Kidney (tissue), 14 donors: ENCODE results near the gene HPCAL1. TPM values are rescaled to one million over a fixed set of nuclear protein-coding genes. Genes with fewer than 3 reads are reported as not detected.

Source experiments
- DNase-seq, 5 donors: peaks; one replicate each; pipeline ENCODE4 v3.0.0-alpha.2; 2013 to 2020
- FAIRE-seq: peaks from 2 replicates; lab custom pipeline; 2012; peaks lifted over from hg19 to GRCh38; lab: Jason Lieb, UNC
- H3K27ac ChIP-seq, 2 donors: one replicate each; pipeline ENCODE4 v1.7.0; 2013; ENCODE audit warnings: low read depth in 2 of 2, low read length in 2 of 2, inconsistent platforms in 1 of 2
- H3K27me3 ChIP-seq: one replicate; pipeline ENCODE4 v1.7.1; 2013; ENCODE audit warnings: low read length, inconsistent platforms; ENCODE audit not compliant: control insufficient read depth, insufficient read depth
- H3K36me3 ChIP-seq, 3 donors: one replicate each; pipeline versions ENCODE4 v1.7.0 to v1.7.1; 2013; ENCODE audit warnings: low read length in 3 of 3, control low read depth in 1 of 3, inconsistent platforms in 1 of 3; ENCODE audit not compliant: insufficient read depth in 3 of 3, control insufficient read depth in 2 of 3
- H3K4me1 ChIP-seq, 3 donors: one replicate each; pipeline versions ENCODE4 v1.7.0 to v1.7.1; 2013; ENCODE audit warnings: low read length in 3 of 3, inconsistent platforms in 1 of 3, low read depth in 1 of 3; ENCODE audit not compliant: control insufficient read depth in 2 of 3, insufficient read depth in 2 of 3
- H3K4me3 ChIP-seq, 3 donors: one replicate each; pipeline versions ENCODE4 v1.7.0 to v1.8.1; 2013; ENCODE audit warnings: low read length in 3 of 3, control low read depth in 1 of 3, inconsistent platforms in 1 of 3
- H3K9ac ChIP-seq, 3 donors: one replicate each; pipeline versions ENCODE4 v1.7.0 to v1.7.1; 2013; ENCODE audit warnings: low read length in 3 of 3, control low read depth in 1 of 3, inconsistent platforms in 1 of 3
- H3K9me3 ChIP-seq, 3 donors: one replicate each; pipeline versions ENCODE4 v1.7.0 to v1.7.1; 2013; ENCODE audit warnings: low read length in 3 of 3, control low read depth in 1 of 3, inconsistent platforms in 1 of 3; ENCODE audit not compliant: control insufficient read depth in 2 of 3, insufficient read depth in 1 of 3
- intact Hi-C: fragments of 100-400 bp; cut with DNase I; formaldehyde crosslinking; loops from one replicate; pipeline ENCODE4 v1.11.1; 2022
- polyA plus RNA-seq: library from polyadenylated mRNA; stranded (reverse); fragments of 350-450 nt; fragmentation: Illumina TruSeq; extraction: RNeasy Lipid Tissue Mini Kit (QIAGEN cat#74804); gene quantifications from one replicate; pipeline ENCODE4 v1.2.3, GENCODE V29; 2014; ENCODE audit warnings: low read depth, low replicate concordance; ENCODE audit not compliant: insufficient read depth
- total RNA-seq: library from RNA; stranded (reverse); fragmentation: NEBNext Ultra II Directional; extraction: Animal tissue kit (Norgen Biotek cat#: 25700); gene quantifications from one replicate; pipeline ENCODE4 v1.2.1, GENCODE V29; 2021
- TF ChIP-seq, protein P1 (sequence below): IDR thresholded peaks from 3 replicates; pipeline ENCODE4 v1.5.1; 2012; ENCODE audit warnings: mild to moderate bottlenecking, moderate library complexity, borderline replicate concordance; ENCODE audit not compliant: insufficient read depth; ENCODE audit errors: extremely low read depth
- donor health status: control.
- donor health status: control.
- donor health status: control.
- donor health status: control.
- donor health status: control.
- donor health status: DM: yes; HTN: yes; CAD: no.
- donor health status: Normal renal cell carcinoma (clear cell type).

The HPCAL1 gene
- total and polyA plus RNA-seq, 2 donors from 2014 or later: 47.3 to 121 TPM

DNA sequence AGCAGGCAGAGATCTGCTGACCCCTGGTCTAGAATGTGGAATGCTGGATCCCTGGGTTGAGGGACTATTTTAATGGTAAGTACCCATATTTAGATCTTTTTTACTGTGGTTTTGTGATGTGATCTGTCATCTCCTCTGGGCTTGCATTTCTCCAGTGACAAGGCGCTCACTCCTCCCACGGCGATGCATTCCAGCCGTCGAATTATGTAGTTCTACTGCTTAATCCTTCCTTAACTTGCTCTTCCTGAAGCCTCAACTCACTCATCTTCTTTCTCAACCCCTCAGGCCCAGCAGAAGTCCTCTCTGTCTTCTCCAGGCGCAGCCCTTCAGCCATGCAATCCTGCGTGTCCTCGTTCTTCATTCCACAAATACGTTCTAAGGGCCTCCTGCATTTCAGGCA lies 51.2 kb downstream of the HPCAL1 start:
- FAIRE-seq: no peak
- Histone ChIP-seq H3K4me1 (peaks cover 0 to 9% (median 3%) of the 10 kb centered on the region in 3 donors), H3K9ac (no peak overlapping the region), H3K27me3 (no peaks in the 10 kb centered on the region), H3K36me3 (no peaks in the 10 kb centered on the region), H3K27ac (no peak overlapping the region), H3K9me3 (no peaks in the 10 kb centered on the region), H3K4me3 (no peak overlapping the region)
- intact Hi-C loops: no loop called here
- TF ChIP-seq, protein P1, sequence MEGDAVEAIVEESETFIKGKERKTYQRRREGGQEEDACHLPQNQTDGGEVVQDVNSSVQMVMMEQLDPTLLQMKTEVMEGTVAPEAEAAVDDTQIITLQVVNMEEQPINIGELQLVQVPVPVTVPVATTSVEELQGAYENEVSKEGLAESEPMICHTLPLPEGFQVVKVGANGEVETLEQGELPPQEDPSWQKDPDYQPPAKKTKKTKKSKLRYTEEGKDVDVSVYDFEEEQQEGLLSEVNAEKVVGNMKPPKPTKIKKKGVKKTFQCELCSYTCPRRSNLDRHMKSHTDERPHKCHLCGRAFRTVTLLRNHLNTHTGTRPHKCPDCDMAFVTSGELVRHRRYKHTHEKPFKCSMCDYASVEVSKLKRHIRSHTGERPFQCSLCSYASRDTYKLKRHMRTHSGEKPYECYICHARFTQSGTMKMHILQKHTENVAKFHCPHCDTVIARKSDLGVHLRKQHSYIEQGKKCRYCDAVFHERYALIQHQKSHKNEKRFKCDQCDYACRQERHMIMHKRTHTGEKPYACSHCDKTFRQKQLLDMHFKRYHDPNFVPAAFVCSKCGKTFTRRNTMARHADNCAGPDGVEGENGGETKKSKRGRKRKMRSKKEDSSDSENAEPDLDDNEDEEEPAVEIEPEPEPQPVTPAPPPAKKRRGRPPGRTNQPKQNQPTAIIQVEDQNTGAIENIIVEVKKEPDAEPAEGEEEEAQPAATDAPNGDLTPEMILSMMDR: no peak
- DNase-seq: peak in 1 of 5 donors; percentile 3

DNA sequence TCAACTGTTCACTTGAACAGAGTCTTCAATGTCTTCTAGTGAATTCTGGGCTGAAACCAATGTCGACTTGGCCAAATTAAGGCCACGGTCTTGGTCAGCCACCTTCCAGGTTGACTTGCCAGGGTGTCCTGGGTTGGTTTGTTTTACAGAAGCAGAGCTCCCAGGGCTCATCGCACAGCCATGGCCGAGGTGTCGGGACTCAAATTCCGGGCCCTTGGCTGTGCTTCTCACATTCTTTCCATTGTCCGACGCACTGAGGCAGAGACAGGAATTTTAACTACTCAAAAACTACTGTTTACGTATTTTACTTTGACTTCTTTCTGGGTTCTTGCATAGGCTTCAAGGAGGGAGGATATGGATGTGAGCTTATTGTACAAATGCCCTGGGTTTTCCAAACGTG lies 51.7 kb downstream of the HPCAL1 start:
- Histone ChIP-seq H3K9me3 (no peaks in the 10 kb centered on the region), H3K36me3 (no peaks in the 10 kb centered on the region), H3K4me3 (no peak overlapping the region), H3K4me1 (peaks cover 0 to 9% (median 0%) of the 10 kb centered on the region in 3 donors), H3K27me3 (no peaks in the 10 kb centered on the region), H3K9ac (no peak overlapping the region), H3K27ac (no peak overlapping the region)
- peak in 1 of 5 donors; percentile 54 for DNase-seq
- FAIRE-seq: no peak
- TF ChIP-seq, protein P1: no peak
- intact Hi-C loops: no loop called here

DNA sequence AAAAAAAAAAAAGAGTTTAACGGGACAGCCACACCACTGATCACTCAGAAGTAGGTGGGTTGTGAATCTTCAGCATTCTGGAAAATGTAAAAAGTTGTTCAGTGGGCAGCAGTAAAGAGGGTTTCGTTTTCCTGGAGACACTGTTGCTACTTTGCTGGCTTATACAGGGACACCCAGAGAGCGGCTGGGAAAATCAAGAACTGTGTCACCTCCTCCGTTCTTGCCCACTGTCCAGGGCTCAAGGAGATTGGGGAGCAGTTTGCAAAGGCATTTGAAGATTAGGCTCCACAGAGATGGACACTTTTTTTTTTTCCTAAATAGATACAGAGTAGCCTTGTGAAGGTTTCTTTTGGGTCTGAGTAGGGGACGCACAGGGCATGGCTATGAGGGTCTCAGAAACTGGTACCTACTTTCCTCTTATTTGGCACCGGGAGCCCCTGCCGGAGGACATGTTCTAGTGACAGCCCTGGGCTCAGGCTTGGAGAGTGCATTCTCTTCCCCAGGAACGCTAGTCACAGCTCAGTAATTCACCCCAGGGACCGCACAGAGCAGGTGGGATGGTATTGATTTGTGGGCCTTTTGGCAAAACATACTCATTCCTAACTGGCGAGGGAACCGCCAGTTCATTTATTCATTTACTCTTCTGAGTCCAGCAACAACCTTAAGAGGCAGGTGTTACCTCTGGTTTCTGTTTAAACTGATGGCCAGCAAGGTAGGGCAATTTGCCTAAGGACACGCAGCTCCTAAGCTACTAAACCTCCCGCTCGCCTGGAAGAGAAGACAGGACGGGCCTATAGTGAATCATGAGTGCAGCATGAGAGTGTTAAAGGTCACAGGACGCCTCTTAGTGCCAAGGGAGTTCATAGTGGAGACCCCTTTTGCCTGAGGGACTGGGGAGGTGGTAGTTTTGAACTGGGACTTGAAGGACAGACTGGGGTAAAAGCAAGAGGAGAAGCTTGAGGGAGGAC lies 53.1 kb downstream of the HPCAL1 start:
- TF ChIP-seq, protein P1: no peak
- intact Hi-C loops: no loop called here
- Histone ChIP-seq H3K9ac (no peak overlapping the region), H3K27ac (no peak overlapping the region), H3K4me1 (peaks cover 0 to 11% (median 0%) of the 10 kb centered on the region in 3 donors), H3K4me3 (no peak overlapping the region), H3K27me3 (no peaks in the 10 kb centered on the region), H3K9me3 (no peaks in the 10 kb centered on the region), H3K36me3 (no peaks in the 10 kb centered on the region)
- FAIRE-seq: no peak
- DNase-seq: peak in 1 of 5 donors; percentile 6
